Testis (tissue), 2 donors: Measurements from ENCODE around the gene GPC3.

ENCODE experiments used
- CTCF ChIP-seq, 3 experiments: fragments of 450-650 bp in 2 of 3; fragments of 200-600 bp in 1 of 3; sonication (generic) in 1 of 3; IDR thresholded peaks; one replicate each; pipeline ENCODE4 v1.5.1; 2016 to 2019; ENCODE audit warnings: antibody characterized with exemption in 3 of 3, mild to moderate bottlenecking in 2 of 3, moderate library complexity in 1 of 3
- POLR2A ChIP-seq: fragments of 450-650 bp; IDR thresholded peaks from one replicate; pipeline ENCODE4 v1.6.1; 2017; ENCODE audit warnings: antibody characterized with exemption, mild to moderate bottlenecking, moderate library complexity

GRCh38 chrX:133856819-133857218 lies 128.6 kb downstream of the GPC3 start:
- TF ChIP-seq CTCF (IDR thresholded peaks at IDR 0.05), result no peak
- no peak for TF ChIP-seq POLR2A
